Upper lobe of left lung (tissue), 6 donors: ENCODE measurements around the gene RNF25. TPM values are rescaled to one million over a fixed set of nuclear protein-coding genes. Genes with fewer than 3 reads are reported as not detected.

Experiments
- ATAC-seq, 2 donors: fragments of 200-7000 bp; cut with Tn5 transposase; one replicate each; pipeline ENCODE4 v1.9.1; 2022; ENCODE audit warnings: mild to moderate bottlenecking in 2 of 2, moderate library complexity in 2 of 2; ENCODE audit not compliant: low FRiP score in 2 of 2
- DNase-seq, 2 donors: peaks; one replicate each; pipeline ENCODE4 v3.0.0-alpha.2; 2019 to 2020
- H3K27ac ChIP-seq, 4 donors: fragments of 200-600 bp; sonication (generic); one replicate each; pipeline ENCODE4 v1.5.1; 2016 to 2019
- H3K27me3 ChIP-seq, 4 donors: fragments of 200-600 bp; sonication (generic); one replicate each; pipeline ENCODE4 v1.5.1; 2017 to 2019
- H3K36me3 ChIP-seq, 4 donors: fragments of 200-600 bp; sonication (generic); one replicate each; pipeline ENCODE4 v1.5.1; 2016 to 2019
- H3K4me1 ChIP-seq, 4 donors: fragments of 200-600 bp; sonication (generic); one replicate each; pipeline ENCODE4 v1.5.1; 2018 to 2019
- H3K4me3 ChIP-seq, 4 donors: fragments of 200-600 bp; sonication (generic); one replicate each; pipeline ENCODE4 v1.5.1; 2017 to 2019; ENCODE audit warnings: mild to moderate bottlenecking in 2 of 4, moderate library complexity in 1 of 4
- H3K9me3 ChIP-seq, 4 donors: fragments of 200-600 bp; sonication (generic); one replicate each; pipeline ENCODE4 v1.5.1; 2018 to 2019
- EP300 ChIP-seq, 4 donors: sonication (generic); formaldehyde crosslinking; IDR thresholded peaks; one replicate each; pipeline ENCODE4 v1.5.1; 2017; ENCODE audit warnings: antibody characterized with exemption in 4 of 4, control low read depth in 2 of 4
- POLR2A ChIP-seq, 4 donors: fragments of 450-650 bp; IDR thresholded peaks; one replicate each; pipeline ENCODE4 v1.5.1; 2016 to 2017; ENCODE audit warnings: antibody characterized with exemption in 4 of 4, mild to moderate bottlenecking in 2 of 4
- POLR2AphosphoS5 ChIP-seq, 2 donors: sonication (generic); formaldehyde crosslinking; IDR thresholded peaks; one replicate each; pipeline ENCODE4 v1.5.1; 2017; ENCODE audit warnings: antibody characterized with exemption in 2 of 2
- WGBS, 2 donors: methylation state at CpG; one replicate each; pipeline ENCODE4 v1.1.5; 2017 to 2018; 5-methylcytosine and 5-hydroxymethylcytosine counted together
- total RNA-seq, 6 donors: library from RNA; depleted of rRNA in 4 of 6; stranded (reverse); fragments of >200 nt in 4 of 6; gene quantifications; one replicate each; pipeline versions ENCODE4 v1.1.0 to v1.2.1, GENCODE V29; 2016 to 2021
- TF ChIP-seq, protein P1 (sequence below), 6 experiments: fragments of 450-650 bp in 4 of 6; fragments of 200-600 bp in 2 of 6; sonication (generic) in 2 of 6; IDR thresholded peaks; one replicate each; pipeline ENCODE4 v1.5.1; 2016 to 2019; ENCODE audit warnings: antibody characterized with exemption in 6 of 6
- donor health status: DM: no; HTN: no; CAD: no; lungs with moderate emphysema.
- donor health status: DM: no; HTN: yes; CAD: no; lungs with severe emphysema.

Gene RNF25
- total RNA-seq, 6 donors from 2014 or later = 7.3 to 25.7 (median 17.8) TPM

DNA sequence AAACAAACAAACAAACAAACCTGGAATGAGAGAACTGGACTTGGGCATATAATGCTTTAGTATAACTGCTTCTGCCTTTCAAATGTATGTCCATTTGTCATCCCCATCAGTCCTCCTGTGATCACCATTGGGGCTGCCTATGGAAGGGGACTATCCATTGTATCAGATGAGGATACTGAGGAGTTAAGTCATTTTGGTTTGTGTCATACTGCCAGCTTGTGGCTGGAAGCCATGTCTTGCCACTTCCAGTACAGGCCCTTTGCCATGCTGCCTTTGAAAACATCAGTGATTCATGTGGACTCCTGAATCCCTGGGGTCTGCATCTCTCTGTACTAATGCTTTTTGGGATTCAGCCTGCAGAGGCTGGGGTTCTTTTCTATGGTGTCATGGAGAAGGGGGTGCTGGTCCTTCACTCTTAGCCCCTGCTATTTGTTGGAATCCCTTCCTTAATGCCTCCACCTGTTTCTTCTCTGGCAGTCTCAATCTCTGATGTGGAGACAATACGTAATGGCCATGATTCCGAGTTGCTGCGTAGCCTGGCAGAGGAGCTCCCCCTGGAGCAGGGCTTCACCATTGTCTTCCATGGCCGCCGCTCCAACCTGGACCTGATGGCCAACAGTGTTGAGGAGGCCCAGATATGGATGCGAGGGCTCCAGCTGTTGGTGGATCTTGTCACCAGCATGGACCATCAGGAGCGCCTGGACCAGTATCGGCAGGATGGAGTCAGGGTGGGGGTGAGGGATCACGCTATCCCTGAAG, 53.5 kb downstream of the RNF25 start:
- ATAC-seq (no peak), DNase-seq (no peak)
- Histone ChIP-seq H3K4me3 (no peak overlapping the region), H3K4me1 (peaks cover 0 to 6% (median 2%) of the 10 kb centered on the region in 4 donors), H3K27me3 (no peaks in the 10 kb centered on the region), H3K27ac (no peak overlapping the region), H3K36me3 (no peaks in the 10 kb centered on the region), H3K9me3 (no peaks in the 10 kb centered on the region)
- 93 to 96% methylated on average over 9 of the region's 9 CpGs for WGBS, 2 donors
- TF ChIP-seq, protein P1, sequence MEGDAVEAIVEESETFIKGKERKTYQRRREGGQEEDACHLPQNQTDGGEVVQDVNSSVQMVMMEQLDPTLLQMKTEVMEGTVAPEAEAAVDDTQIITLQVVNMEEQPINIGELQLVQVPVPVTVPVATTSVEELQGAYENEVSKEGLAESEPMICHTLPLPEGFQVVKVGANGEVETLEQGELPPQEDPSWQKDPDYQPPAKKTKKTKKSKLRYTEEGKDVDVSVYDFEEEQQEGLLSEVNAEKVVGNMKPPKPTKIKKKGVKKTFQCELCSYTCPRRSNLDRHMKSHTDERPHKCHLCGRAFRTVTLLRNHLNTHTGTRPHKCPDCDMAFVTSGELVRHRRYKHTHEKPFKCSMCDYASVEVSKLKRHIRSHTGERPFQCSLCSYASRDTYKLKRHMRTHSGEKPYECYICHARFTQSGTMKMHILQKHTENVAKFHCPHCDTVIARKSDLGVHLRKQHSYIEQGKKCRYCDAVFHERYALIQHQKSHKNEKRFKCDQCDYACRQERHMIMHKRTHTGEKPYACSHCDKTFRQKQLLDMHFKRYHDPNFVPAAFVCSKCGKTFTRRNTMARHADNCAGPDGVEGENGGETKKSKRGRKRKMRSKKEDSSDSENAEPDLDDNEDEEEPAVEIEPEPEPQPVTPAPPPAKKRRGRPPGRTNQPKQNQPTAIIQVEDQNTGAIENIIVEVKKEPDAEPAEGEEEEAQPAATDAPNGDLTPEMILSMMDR (IDR thresholded peaks at IDR 0.05) = no peak
- no peak for TF ChIP-seq EP300 (IDR thresholded peaks at IDR 0.05)
- no peak for TF ChIP-seq POLR2A (IDR thresholded peaks at IDR 0.05)
- no peak for TF ChIP-seq POLR2AphosphoS5 (IDR thresholded peaks at IDR 0.05)

DNA sequence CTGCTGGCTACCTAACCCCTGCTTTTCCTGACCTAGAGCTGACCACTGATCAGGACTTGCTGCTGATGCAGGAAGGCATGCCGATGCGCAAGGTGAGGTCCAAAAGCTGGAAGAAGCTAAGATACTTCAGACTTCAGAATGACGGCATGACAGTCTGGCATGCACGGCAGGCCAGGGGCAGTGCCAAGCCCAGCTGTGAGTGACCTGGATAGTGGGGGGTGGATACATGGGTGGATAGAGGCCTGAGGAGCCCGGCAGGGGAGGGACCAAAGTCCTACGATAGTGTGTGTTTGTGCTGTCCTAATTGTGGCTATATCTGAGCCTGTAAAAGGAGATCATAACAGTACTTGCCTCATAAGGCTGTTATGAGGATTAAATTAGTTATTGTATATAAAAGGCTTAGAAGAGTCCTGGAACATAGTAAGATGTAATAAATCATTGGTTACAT, 55.9 kb downstream of the RNF25 start:
- H3K36me3 ChIP-seq = no peaks in the 10 kb centered on the region

More for the DNA sequence above, 55.9 kb downstream of the RNF25 start:
- Histone ChIP-seq H3K4me3 (no peak overlapping the region), H3K27me3 (no peaks in the 10 kb centered on the region), H3K9me3 (no peaks in the 10 kb centered on the region), H3K27ac (no peak overlapping the region), H3K4me1 (no peaks in the 10 kb centered on the region)
- WGBS, 2 donors = 83 to 86% methylated on average over 6 of the region's 6 CpGs
- ATAC-seq (no peak), DNase-seq (no peak)
- TF ChIP-seq POLR2A (IDR thresholded peaks at IDR 0.05) (no peak), EP300 (IDR thresholded peaks at IDR 0.05) (no peak), POLR2AphosphoS5 (IDR thresholded peaks at IDR 0.05) (no peak)
- TF ChIP-seq, protein P1 (IDR thresholded peaks at IDR 0.05) = no peak

Other genes starting within 250 kb of the RNF25 start
- 10 to 100 TPM in 4 of 6 donors, 1 to 10 TPM in 2; 9.0 to 31.4 (median 13.1) TPM for gene USP37, start 103.7 kb downstream of the RNF25 start, total RNA-seq
- gene CNOT9, start 103.2 kb downstream of the RNF25 start, total RNA-seq = 10 to 100 TPM; 24.2 to 51.3 (median 35.9) TPM
- under 1 TPM in 4 of 6 donors, not detected in 2; 0.30 to 0.98 (median 0.37) TPM for gene PLCD4, start 64.1 kb downstream of the RNF25 start, total RNA-seq
- 10 to 100 TPM; 17.1 to 58.7 (median 24.6) TPM for gene ZNF142, start 12.4 kb downstream of the RNF25 start, total RNA-seq
- 100 to 1,000 TPM in 1 of 6 donors, 10 to 100 TPM in 5; 18.2 to 128 (median 32.2) TPM for gene BCS1L, start 12.3 kb downstream of the RNF25 start, total RNA-seq
- 100 to 1,000 TPM in 1 of 6 donors, 10 to 100 TPM in 5; 21.3 to 153 (median 36.8) TPM for gene STK36, start 84 bp upstream of the RNF25 start, total RNA-seq
- 10 to 100 TPM; 21.1 to 46.1 (median 31.7) TPM for gene TTLL4, start 38.8 kb upstream of the RNF25 start, total RNA-seq
- 100 to 1,000 TPM in 5 of 6 donors, 10 to 100 TPM in 1; 70.1 to 178 (median 160) TPM for gene CYP27A1, start 110.1 kb upstream of the RNF25 start, total RNA-seq
- not detected for gene PRKAG3, start 159.8 kb upstream of the RNF25 start, total RNA-seq
- gene WNT6, start 187.8 kb upstream of the RNF25 start, total RNA-seq = 1 to 10 TPM in 1 of 6 donors, under 1 TPM in 2, not detected in 3; 0.31 to 4.2 (median 0.44) TPM
- gene WNT10A, start 208.8 kb upstream of the RNF25 start, total RNA-seq = 1 to 10 TPM in 1 of 6 donors, under 1 TPM in 3, not detected in 2; 0.15 to 1.0 (median 0.55) TPM